ENCODE results near the gene PNMT. TPM values are rescaled to one million over a fixed set of nuclear protein-coding genes. Genes with fewer than 3 reads are reported as not detected.

Gene PNMT
- total and polyA plus RNA-seq, 4 donors: 0.99 to 6.2 (median 5.9) TPM

DNA sequence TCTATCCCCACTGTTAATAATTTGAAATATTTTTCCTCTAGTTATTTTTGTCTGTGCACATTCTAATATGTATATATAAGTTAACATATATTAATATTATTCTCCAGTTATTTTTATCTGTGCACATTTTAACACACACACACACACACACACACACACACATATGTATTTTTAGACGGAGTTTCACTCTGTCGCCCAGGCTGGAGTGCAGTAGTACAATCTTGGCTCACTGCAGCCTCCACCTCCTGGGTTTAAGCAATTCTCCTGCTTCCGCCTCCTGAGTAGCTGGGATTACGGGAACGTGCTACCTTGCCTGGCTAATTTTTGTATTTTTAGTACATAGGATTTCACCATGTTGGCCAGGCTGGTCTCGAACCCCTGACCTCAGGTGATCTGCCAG is 49.4 kb downstream of the PNMT start:
- WGBS (ENCODE audit: insufficient coverage): 78% methylated on average over 4 of the region's 6 CpGs
- Histone ChIP-seq H3K9me3 (ENCODE audit: control insufficient read depth, insufficient read depth, low read length) (no peaks in the 10 kb centered on the region), H3K4me1 (ENCODE audit: control insufficient read depth, insufficient read depth, low read length) (no peaks in the 10 kb centered on the region), H3K27ac (ENCODE audit: low read depth, low read length) (no peak overlapping the region), H3K27me3 (ENCODE audit: control insufficient read depth, insufficient read depth, low read length) (no peaks in the 10 kb centered on the region), H3K4me3 (ENCODE audit: low read depth, low read length) (no peak overlapping the region), H3K36me3 (ENCODE audit: control insufficient read depth, insufficient read depth, low read length) (peaks cover 38% of the 10 kb centered on the region)
- no peak for DNase-seq (ENCODE audit: low read depth in 4 of 6, low spot score in 6 of 6)

DNA sequence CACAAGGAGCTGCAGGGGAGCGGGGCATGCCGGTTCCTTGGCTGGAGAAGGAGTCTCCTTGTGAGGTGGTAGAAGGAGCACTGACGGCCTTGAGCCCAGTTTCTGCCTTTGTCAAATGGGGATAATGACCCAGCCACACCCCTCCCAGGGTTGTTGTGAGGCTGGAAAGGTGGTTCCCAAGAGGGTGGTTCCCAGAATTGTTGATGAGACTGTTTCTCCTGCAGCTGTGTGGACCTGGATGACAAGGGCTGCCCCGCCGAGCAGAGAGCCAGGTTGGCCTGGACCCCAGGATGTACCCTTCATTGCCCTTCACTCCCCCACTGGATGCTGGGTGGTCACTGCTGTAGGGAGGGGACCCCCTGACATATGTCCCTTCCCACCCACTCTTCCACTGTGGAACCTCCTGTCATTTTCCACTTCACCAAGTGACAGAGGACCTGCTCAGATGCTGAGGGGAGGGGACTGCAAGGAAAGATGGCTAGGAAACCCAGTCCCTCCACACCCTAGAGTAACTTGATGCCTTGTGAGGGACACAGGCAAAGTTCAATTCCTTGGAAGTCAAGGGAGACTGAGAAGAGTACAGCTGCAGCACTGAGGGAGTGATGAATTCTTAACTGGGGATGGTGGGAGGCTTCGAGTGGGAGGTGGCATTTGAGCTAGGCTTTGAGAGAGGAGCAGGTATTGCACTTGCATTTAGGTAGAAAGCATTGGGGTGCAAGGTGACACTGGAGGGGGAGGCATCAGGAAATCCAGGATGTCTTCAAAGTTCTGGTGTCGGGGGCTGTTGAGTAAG is 51.5 kb downstream of the PNMT start:
- WGBS (ENCODE audit: insufficient coverage): 91% methylated on average over 2 of the region's 7 CpGs
- Histone ChIP-seq H3K4me3 (ENCODE audit: low read depth, low read length) (no peak overlapping the region), H3K9me3 (ENCODE audit: control insufficient read depth, insufficient read depth, low read length) (no peaks in the 10 kb centered on the region), H3K27ac (ENCODE audit: low read depth, low read length) (no peak overlapping the region), H3K27me3 (ENCODE audit: control insufficient read depth, insufficient read depth, low read length) (no peaks in the 10 kb centered on the region), H3K4me1 (ENCODE audit: control insufficient read depth, insufficient read depth, low read length) (no peaks in the 10 kb centered on the region), H3K36me3 (ENCODE audit: control insufficient read depth, insufficient read depth, low read length) (peaks cover 54% of the 10 kb centered on the region)
- no peak for DNase-seq (ENCODE audit: low read depth in 4 of 6, low spot score in 6 of 6)

Other genes starting within 250 kb of the PNMT start
- gene MED1, start 217.2 kb upstream of the PNMT start, total RNA-seq: 10 to 100 TPM; 29.0 to 29.7 TPM
- gene MED1, start 217.2 kb upstream of the PNMT start, polyA plus RNA-seq (ENCODE audit: insufficient read length in 2 of 2): 10 to 100 TPM; 30.1 to 36.5 TPM
- gene CDK12, start 207.0 kb upstream of the PNMT start, total RNA-seq: 10 to 100 TPM; 23.9 to 44.3 TPM
- gene CDK12, start 207.0 kb upstream of the PNMT start, polyA plus RNA-seq (ENCODE audit: insufficient read length in 2 of 2): 10 to 100 TPM; 32.3 to 33.9 TPM
- gene NEUROD2, start 60.5 kb upstream of the PNMT start, total RNA-seq: 1 to 10 TPM; 1.6 to 2.5 TPM
- 10 to 100 TPM; 10.8 to 14.1 TPM for gene NEUROD2, start 60.5 kb upstream of the PNMT start, polyA plus RNA-seq (ENCODE audit: insufficient read length in 2 of 2)
- gene PPP1R1B, start 41.5 kb upstream of the PNMT start, total RNA-seq: 100 to 1,000 TPM in 1 of 2 donors, 10 to 100 TPM in 1; 16.5 to 329 TPM
- 10 to 100 TPM; 20.2 to 75.9 TPM for gene PPP1R1B, start 41.5 kb upstream of the PNMT start, polyA plus RNA-seq (ENCODE audit: insufficient read length in 2 of 2)
- 10 to 100 TPM; 17.2 to 33.4 TPM for gene STARD3, start 31.3 kb upstream of the PNMT start, total RNA-seq
- gene STARD3, start 31.3 kb upstream of the PNMT start, polyA plus RNA-seq (ENCODE audit: insufficient read length in 2 of 2): 10 to 100 TPM; 65.4 to 76.8 TPM
- 1 to 10 TPM in 1 of 2 donors, under 1 TPM in 1; 0.30 to 1.6 TPM for gene TCAP, start 3.1 kb upstream of the PNMT start, total RNA-seq
- 1 to 10 TPM; 5.0 to 6.0 TPM for gene TCAP, start 3.1 kb upstream of the PNMT start, polyA plus RNA-seq (ENCODE audit: insufficient read length in 2 of 2)
- 10 to 100 TPM in 1 of 2 donors, 1 to 10 TPM in 1; 9.7 to 30.0 TPM for gene PGAP3, start 19.6 kb downstream of the PNMT start, total RNA-seq
- gene PGAP3, start 19.6 kb downstream of the PNMT start, polyA plus RNA-seq (ENCODE audit: insufficient read length in 2 of 2): 10 to 100 TPM; 21.9 to 30.4 TPM
- 10 to 100 TPM; 32.8 to 92.5 TPM for gene ERBB2, start 31.6 kb downstream of the PNMT start, total RNA-seq
- gene ERBB2, start 31.6 kb downstream of the PNMT start, polyA plus RNA-seq (ENCODE audit: insufficient read length in 2 of 2): 10 to 100 TPM; 40.7 to 57.3 TPM
- gene MIEN1, start 62.1 kb downstream of the PNMT start, total RNA-seq: 10 to 100 TPM; 14.5 to 49.5 TPM
- gene MIEN1, start 62.1 kb downstream of the PNMT start, polyA plus RNA-seq (ENCODE audit: insufficient read length in 2 of 2): 10 to 100 TPM; 71.5 to 71.7 TPM
- 1 to 10 TPM in 1 of 2 donors, not detected in 1; 2.6 TPM for gene GRB7, start 69.5 kb downstream of the PNMT start, total RNA-seq
- under 1 TPM; 0.43 to 0.54 TPM for gene GRB7, start 69.5 kb downstream of the PNMT start, polyA plus RNA-seq (ENCODE audit: insufficient read length in 2 of 2)
- gene IKZF3, start 195.9 kb downstream of the PNMT start, total RNA-seq: under 1 TPM; 0.17 to 0.30 TPM
- gene IKZF3, start 195.9 kb downstream of the PNMT start, polyA plus RNA-seq (ENCODE audit: insufficient read length in 2 of 2): under 1 TPM; 0.08 to 0.20 TPM
- gene ZPBP2, start 199.7 kb downstream of the PNMT start, total RNA-seq: not detected
- gene ZPBP2, start 199.7 kb downstream of the PNMT start, polyA plus RNA-seq (ENCODE audit: insufficient read length in 2 of 2): not detected

Measured in spinal cord (tissue), 10 donors.